CD4-positive, alpha-beta T cell treated with Interleukin-10 for 1 hour (primary cell): ENCODE data around the gene TRIM66.
A peak's percentile ranks its signal among the peaks of the same experiment; 100 is the strongest.

Source experiments
- DNase-seq: peaks from one replicate; pipeline ENCODE4 v3.0.0-alpha.2; 2020

The TRIM66 gene

DNA sequence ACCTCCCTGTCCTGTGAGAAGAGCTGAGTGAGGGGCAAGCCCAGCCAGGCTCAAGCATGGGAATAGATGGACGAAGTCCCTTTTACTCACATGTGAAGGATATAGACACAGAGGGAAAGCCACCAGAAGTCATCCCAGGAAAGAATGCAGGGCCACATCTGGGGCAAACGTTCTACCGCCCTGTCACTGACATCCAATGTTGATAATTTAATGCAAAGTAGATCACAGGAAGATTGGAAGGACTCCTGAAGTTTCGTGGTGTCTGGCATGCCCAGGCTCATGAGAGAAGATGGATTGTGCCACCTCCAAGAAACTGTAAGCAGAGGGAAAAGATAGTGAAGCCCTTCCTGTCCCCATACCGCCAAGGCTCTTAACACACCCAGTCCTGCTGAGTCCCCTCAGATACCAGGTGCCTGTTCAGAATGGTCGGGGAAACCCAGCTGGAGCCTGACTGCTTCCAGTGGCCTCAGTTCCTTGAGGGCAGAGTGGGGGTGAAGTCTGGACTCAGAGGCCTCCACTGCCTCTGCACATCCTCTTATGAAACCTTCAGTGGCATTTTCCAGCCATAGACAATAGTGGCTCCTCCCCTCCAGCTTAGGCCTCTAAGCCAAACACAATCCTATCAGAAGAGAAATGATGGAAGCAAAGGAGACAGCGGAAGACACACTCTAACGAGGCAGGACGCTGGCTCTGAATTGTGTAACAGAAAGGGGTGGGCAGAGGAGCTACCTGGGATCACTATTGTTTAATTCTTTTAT lies 80.9 kb downstream of the TRIM66 start:
- no peak for DNase-seq

- DNase-seq, result no peak
Observed at GRCh38 chr11:8598506-8598905, 84.0 kb downstream of the TRIM66 start.

- no peak for DNase-seq
Observed at GRCh38 chr11:8597182-8597581, 85.3 kb downstream of the TRIM66 start.

DNA sequence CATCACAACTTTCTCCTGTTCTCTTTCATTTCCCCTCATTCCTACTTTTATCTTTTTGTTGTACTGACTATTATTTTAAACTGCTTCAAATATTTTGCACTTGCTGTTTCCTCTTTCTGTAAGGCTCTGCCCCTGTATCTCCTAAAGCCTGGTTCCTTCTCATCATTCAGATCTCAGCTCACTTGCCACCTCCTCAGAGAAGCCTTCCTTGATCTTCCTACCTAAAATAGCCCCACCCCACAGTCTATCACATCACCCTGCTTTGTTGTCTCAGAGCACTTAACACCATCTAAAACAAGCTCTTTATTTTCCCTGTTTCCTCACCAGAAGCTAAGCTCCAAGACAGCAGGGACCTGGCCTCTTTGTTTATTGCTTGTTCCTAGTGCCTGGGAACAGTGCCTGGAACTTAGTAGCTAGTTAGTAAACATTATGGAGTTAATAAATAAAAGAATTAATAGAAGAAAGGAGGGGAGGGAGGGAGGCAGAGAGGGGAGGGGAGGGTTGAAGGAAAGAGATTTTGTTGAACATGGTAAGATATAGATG lies 85.9 kb downstream of the TRIM66 start:
- no peak for DNase-seq

- peak; percentile 14 for DNase-seq
Observed at GRCh38 chr11:8593935-8594909, 88.2 kb downstream of the TRIM66 start, which contains the start of gene STK33. Gene STK33 (minus strand): TSS chr11:8594228. CDS start chr11:8474905, 119,323 bp downstream.

DNA sequence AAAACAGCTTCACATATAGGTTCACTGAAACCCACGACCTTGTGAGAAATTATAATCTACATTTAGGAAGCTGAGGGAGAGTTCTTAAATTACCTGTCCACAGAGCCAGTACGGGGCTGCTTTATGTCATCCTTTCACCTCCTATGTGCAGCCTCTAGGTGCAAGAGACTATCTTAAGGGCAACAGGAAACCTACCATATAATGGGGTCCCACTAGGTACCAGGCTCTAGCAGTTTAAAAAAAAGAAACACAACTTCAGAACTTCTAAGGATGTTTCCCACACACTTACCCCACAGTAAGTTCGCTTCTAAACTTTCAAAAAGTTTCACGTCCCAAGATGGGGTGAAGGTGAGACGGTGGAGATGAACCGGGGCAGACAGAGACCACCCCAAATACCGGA lies 89.0 kb downstream of the TRIM66 start:
- DNase-seq, result no peak

DNA sequence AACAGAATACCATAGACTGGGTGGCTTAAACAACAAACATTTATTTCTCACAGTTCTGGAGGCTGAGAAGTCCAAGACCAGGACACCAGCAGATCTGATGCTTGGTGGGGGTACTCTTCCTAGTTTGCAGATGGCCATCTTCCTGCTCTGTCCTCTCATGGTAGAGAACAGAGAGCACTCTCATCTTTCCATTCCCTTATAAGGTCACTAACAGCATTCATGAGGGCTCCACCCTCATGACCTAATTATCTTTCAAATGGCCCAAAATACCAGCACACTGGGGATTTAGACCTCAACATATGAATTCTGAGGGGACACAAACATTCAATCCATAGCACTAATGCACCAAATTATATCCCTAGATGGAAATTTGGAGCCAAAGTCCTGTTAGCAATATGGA lies 94.5 kb downstream of the TRIM66 start:
- DNase-seq, result no peak

- DNase-seq, result no peak
Observed at GRCh38 chr11:8586805-8587204, 95.7 kb downstream of the TRIM66 start.

- no peak for DNase-seq
Observed at GRCh38 chr11:8586184-8586583, 96.3 kb downstream of the TRIM66 start.

GRCh38 chr11:8584511-8584910 lies 98.0 kb downstream of the TRIM66 start:
- DNase-seq, result no peak

DNA sequence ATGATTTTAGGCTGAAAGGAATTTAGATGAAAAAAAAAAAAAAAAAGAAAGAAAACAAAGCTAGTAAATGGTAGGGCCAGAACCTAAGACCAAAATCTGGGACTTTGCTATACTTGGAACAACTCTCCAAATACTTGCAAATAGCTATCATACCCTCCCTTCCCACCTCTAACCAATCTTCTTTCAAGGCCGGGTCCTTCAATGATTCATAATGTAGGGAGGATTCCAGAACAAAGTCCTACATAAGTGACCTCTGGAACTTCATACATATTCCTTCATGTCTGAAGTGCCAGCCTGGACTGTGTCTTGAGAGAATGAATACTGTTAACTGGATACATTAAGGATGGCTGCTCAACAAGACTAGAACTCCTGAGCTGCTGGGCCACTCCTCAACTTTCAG lies 98.4 kb downstream of the TRIM66 start:
- no peak for DNase-seq

GRCh38 chr11:8581300-8581699 lies 101.2 kb downstream of the TRIM66 start:
- DNase-seq, result no peak

DNA sequence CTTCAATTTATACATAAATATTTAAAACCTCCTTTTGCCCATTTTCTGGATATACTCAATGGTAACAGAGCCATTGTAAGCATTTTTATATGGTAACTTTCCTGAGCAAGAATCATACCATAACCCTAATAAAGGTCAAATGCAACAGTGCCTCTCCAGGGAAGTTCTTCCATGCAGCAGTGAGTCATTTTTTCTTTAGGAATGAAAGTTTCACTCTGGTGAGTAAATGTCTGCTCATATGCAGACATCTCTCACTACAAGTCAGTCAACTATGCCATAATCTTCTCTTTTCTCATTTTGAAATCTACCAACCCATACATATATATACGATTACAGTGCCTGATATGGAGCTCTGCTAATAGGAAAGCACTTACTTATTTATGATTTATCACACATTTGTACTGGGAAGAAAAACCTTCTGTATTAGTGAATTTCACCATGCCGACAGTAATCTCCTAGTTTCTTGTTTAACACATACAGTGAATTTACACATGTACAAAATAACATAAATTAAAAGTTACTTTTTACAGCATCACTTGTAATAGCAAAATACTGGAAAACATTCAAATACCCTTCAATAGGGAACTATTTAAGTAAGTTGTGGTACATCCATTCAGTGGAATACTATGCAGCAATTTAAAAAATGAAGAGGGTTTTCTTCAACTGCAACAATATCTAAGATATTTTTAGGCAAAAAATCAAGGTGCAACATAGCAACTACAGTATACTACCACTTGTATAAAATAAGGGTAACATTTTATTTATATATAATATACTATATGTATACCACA lies 104.5 kb downstream of the TRIM66 start:
- DNase-seq, result no peak

GRCh38 chr11:8574798-8575197 lies 107.7 kb downstream of the TRIM66 start:
- DNase-seq, result no peak

DNA sequence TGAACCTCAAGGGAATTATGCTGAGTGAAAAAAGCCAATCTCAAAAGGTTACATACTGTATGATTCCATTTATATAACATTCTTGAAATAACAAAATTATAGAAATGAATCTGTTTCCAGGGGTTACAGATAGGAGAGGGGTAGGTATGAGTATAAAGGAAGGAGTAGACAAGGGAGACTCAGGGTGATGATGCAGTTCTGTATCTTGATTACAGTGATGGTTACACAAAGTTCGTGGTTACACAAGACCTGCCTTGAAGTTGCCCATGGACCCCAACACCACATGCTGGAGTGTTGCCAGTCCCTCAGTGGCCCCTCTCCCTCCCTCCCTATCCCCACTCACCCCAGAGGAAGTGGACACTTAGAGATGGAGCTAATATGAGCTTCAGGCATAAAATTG lies 108.7 kb downstream of the TRIM66 start:
- no peak for DNase-seq

GRCh38 chr11:8567602-8568198 lies 114.8 kb downstream of the TRIM66 start:
- no peak for DNase-seq

DNA sequence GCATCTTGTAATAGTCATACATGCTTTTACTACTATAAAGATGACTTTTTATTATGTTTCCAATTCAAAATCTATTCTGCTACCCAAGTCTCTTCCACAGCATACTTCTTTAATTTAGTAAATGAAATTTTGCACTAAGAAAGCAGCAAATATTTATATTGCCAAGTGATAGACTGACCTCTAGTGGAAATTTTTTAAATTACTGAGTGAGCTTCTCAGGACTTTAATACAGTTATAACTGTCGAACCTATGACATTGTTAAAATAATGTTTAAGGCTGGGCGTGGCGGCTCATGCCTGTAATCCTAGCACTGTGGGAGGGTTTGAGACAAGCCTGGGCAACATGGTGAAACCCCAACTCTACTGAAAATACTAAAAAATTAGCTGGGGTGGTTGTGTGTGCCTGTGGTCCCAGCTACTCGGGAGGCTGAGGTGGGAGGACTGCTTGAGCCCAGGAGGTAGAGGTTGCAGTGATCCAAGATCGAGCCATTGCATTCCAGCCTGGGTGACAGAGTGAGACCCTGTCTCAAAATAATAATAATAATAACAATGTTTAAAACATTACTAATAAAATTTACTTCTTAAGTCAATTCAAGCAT lies 115.8 kb downstream of the TRIM66 start:
- DNase-seq, result peak; percentile 39

GRCh38 chr11:8564526-8564925 lies 117.9 kb downstream of the TRIM66 start:
- no peak for DNase-seq
